Gastroesophageal sphincter (tissue), 3 donors: ENCODE measurements around the gene CEP112.

ENCODE experiments used
- POLR2AphosphoS5 ChIP-seq: sonication (generic); formaldehyde crosslinking; IDR thresholded peaks from one replicate; pipeline ENCODE4 v1.6.1; 2017; ENCODE audit warnings: antibody characterized with exemption
- TF ChIP-seq, protein P1 (sequence below), 4 experiments: fragments of 200-600 bp in 2 of 4; fragments of 450-650 bp in 2 of 4; sonication (generic) in 1 of 4; IDR thresholded peaks; one replicate each; pipeline ENCODE4 v1.5.1; 2017 to 2019; ENCODE audit warnings: antibody characterized with exemption in 4 of 4, mild to moderate bottlenecking in 2 of 4, moderate library complexity in 2 of 4

DNA sequence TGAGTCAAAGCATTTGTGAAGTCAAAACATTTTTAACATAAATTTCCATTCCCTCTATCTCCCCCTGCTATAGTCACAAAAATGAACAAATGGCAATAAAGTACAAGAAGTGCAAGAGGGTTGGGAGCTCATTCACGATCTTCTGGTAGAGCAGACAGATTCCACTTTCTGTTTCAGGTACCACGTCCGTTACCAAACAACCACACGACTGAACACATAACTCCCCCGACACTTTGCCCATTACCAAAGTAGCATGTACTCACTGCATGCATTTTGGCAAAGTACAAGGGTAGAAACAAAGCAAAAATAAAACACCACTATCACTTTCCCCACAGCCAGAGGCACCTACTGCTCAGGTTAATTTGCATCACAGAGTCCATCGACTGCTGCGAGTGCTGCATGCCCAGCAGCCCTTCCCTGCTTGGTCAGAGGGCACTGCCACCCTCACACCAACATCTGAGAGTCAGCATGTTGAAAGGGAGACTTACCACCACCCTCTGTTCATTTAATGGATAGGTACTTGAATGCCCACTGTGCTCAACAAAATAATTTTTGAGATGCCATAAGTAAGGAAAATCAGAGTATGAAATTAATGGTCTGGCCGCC lies 480.2 kb downstream of the CEP112 start:
- TF ChIP-seq, protein P1, sequence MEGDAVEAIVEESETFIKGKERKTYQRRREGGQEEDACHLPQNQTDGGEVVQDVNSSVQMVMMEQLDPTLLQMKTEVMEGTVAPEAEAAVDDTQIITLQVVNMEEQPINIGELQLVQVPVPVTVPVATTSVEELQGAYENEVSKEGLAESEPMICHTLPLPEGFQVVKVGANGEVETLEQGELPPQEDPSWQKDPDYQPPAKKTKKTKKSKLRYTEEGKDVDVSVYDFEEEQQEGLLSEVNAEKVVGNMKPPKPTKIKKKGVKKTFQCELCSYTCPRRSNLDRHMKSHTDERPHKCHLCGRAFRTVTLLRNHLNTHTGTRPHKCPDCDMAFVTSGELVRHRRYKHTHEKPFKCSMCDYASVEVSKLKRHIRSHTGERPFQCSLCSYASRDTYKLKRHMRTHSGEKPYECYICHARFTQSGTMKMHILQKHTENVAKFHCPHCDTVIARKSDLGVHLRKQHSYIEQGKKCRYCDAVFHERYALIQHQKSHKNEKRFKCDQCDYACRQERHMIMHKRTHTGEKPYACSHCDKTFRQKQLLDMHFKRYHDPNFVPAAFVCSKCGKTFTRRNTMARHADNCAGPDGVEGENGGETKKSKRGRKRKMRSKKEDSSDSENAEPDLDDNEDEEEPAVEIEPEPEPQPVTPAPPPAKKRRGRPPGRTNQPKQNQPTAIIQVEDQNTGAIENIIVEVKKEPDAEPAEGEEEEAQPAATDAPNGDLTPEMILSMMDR (IDR thresholded peaks at IDR 0.05), result no peak
- no peak for TF ChIP-seq POLR2AphosphoS5
